Left lung (tissue), 10 donors: Measurements from ENCODE around the gene SLC43A3. TPM values are rescaled to one million over a fixed set of nuclear protein-coding genes. Genes with fewer than 3 reads are reported as not detected.
A peak's percentile ranks its signal among the peaks of the same experiment; 100 is the strongest.

Source experiments
- ATAC-seq: fragments of 200-7000 bp; cut with Tn5 transposase; one replicate; pipeline ENCODE4 v1.9.1; 2020; ENCODE audit warnings: moderate library complexity
- DNase-seq, 4 donors: peaks; one replicate each; pipeline ENCODE4 v3.0.0-alpha.2; 2013 to 2020
- H3K27ac ChIP-seq, 2 donors: fragments of 200-600 bp; sonication (generic) in 1 of 2; one replicate each; pipeline versions ENCODE4 v1.5.0 to v1.8.0; 2020 to 2021
- H3K27me3 ChIP-seq, 2 donors: fragments of 200-600 bp; sonication (generic) in 1 of 2; one replicate each; pipeline versions ENCODE4 v1.5.0 to v1.8.0; 2020 to 2021
- H3K36me3 ChIP-seq, 2 donors: fragments of 200-600 bp; sonication (generic) in 1 of 2; one replicate each; pipeline versions ENCODE4 v1.5.0 to v1.8.0; 2020 to 2021
- H3K4me1 ChIP-seq, 2 donors: fragments of 200-600 bp; one replicate each; pipeline ENCODE4 v1.8.0; 2021
- H3K4me3 ChIP-seq, 2 donors: fragments of 200-600 bp; sonication (generic) in 1 of 2; one replicate each; pipeline versions ENCODE4 v1.5.0 to v1.8.0; 2020 to 2021; ENCODE audit warnings: mild to moderate bottlenecking in 1 of 2
- H3K9me3 ChIP-seq, 2 donors: fragments of 200-600 bp; sonication (generic) in 1 of 2; one replicate each; pipeline versions ENCODE4 v1.5.0 to v1.8.0; 2020 to 2021
- CTCF ChIP-seq, 2 donors: fragments of 200-600 bp; sonication (generic) in 1 of 2; IDR thresholded peaks; one replicate each; pipeline versions ENCODE4 v1.5.0 to v1.8.0; 2021; ENCODE audit warnings: antibody characterized with exemption in 2 of 2
- intact Hi-C, 2 donors: fragments of 100-400 bp; cut with DNase I; formaldehyde crosslinking; loops; one replicate each; pipeline versions ENCODE4 v1.11.2 to v1.14.2; 2022
- polyA plus RNA-seq, 6 donors: library from polyadenylated mRNA; unstranded; fragments of 120-200 nt; gene quantifications; one replicate each; pipeline ENCODE4 v1.2.1, GENCODE V29; 2013; ENCODE audit not compliant: insufficient read length in 6 of 6
- total RNA-seq, 2 donors: library from RNA; stranded (reverse); fragmentation: NEBNext Ultra II Directional; extraction: Animal tissue kit (Norgen Biotek cat#: 25700); gene quantifications; one replicate each; pipeline ENCODE4 v1.2.1, GENCODE V29; 2021
- donor health status: DM: no; HTN: yes; CAD: no.
- donor health status: DM: no; HTN: no; CAD: no.

The SLC43A3 gene
- total and polyA plus RNA-seq, 8 donors = 35.0 to 185 (median 40.8) TPM

GRCh38 chr11:57469268-57469667 is 42.3 kb upstream of the SLC43A3 start:
- peaks cover 0 to 9% of the 10 kb centered on the region in 2 donors for H3K4me1 ChIP-seq
- intact Hi-C loops = no loop called here
- no peak for TF ChIP-seq CTCF (IDR thresholded peaks at IDR 0.05)
- no peaks in the 10 kb centered on the region for H3K36me3 ChIP-seq
- ATAC-seq (no peak), DNase-seq (no peak)
- H3K27ac ChIP-seq = no peak overlapping the region
- H3K4me3 ChIP-seq = no peak overlapping the region
- no peaks in the 10 kb centered on the region for H3K9me3 ChIP-seq
- H3K27me3 ChIP-seq = peaks cover 0 to 3% of the 10 kb centered on the region in 2 donors

GRCh38 chr11:57468276-57468675 is 41.4 kb upstream of the SLC43A3 start:
- ATAC-seq = no peak
- H3K27ac ChIP-seq = no peak overlapping the region
- no peaks in the 10 kb centered on the region for H3K27me3 ChIP-seq
- H3K4me1 ChIP-seq = no peaks in the 10 kb centered on the region
- no peak for DNase-seq
- TF ChIP-seq CTCF (IDR thresholded peaks at IDR 0.05) = no peak
- intact Hi-C loops = no loop called here
- no peaks in the 10 kb centered on the region for H3K9me3 ChIP-seq
- no peak overlapping the region for H3K4me3 ChIP-seq
- no peaks in the 10 kb centered on the region for H3K36me3 ChIP-seq

DNA sequence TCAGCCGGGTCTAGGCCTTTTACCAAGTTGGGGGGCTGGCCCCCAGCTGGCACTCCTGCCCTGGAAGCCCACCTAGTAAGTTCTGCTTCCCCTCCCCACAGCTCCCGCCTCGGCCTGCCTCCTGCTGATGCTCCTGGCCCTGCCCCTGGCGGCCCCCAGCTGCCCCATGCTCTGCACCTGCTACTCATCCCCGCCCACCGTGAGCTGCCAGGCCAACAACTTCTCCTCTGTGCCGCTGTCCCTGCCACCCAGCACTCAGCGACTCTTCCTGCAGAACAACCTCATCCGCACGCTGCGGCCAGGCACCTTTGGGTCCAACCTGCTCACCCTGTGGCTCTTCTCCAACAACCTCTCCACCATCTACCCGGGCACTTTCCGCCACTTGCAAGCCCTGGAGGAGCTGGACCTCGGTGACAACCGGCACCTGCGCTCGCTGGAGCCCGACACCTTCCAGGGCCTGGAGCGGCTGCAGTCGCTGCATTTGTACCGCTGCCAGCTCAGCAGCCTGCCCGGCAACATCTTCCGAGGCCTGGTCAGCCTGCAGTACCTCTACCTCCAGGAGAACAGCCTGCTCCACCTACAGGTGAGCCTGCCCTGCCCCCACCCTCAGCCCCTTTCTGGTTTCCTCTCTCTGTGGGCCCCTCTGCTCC is 40.7 kb upstream of the SLC43A3 start:
- no peak for DNase-seq

GRCh38 chr11:57466680-57467079 is 39.8 kb upstream of the SLC43A3 start:
- intact Hi-C loops = no loop called here
- no peak overlapping the region for H3K27ac ChIP-seq
- H3K36me3 ChIP-seq = no peaks in the 10 kb centered on the region
- H3K4me3 ChIP-seq = no peak overlapping the region
- no peaks in the 10 kb centered on the region for H3K4me1 ChIP-seq
- no peak for DNase-seq
- ATAC-seq = no peak
- H3K9me3 ChIP-seq = no peaks in the 10 kb centered on the region
- peaks cover 0 to 8% of the 10 kb centered on the region in 2 donors for H3K27me3 ChIP-seq
- no peak for TF ChIP-seq CTCF (IDR thresholded peaks at IDR 0.05)

More for the DNA sequence above, 40.7 kb upstream of the SLC43A3 start:
- TF ChIP-seq CTCF (IDR thresholded peaks at IDR 0.05) = no peak
- H3K27ac ChIP-seq = no peak overlapping the region
- no peaks in the 10 kb centered on the region for H3K4me1 ChIP-seq
- H3K36me3 ChIP-seq = no peaks in the 10 kb centered on the region
- intact Hi-C loops = no loop called here
- ATAC-seq = peak; percentile 10
- H3K9me3 ChIP-seq = no peaks in the 10 kb centered on the region
- H3K4me3 ChIP-seq = no peak overlapping the region
- H3K27me3 ChIP-seq = no peaks in the 10 kb centered on the region

DNA sequence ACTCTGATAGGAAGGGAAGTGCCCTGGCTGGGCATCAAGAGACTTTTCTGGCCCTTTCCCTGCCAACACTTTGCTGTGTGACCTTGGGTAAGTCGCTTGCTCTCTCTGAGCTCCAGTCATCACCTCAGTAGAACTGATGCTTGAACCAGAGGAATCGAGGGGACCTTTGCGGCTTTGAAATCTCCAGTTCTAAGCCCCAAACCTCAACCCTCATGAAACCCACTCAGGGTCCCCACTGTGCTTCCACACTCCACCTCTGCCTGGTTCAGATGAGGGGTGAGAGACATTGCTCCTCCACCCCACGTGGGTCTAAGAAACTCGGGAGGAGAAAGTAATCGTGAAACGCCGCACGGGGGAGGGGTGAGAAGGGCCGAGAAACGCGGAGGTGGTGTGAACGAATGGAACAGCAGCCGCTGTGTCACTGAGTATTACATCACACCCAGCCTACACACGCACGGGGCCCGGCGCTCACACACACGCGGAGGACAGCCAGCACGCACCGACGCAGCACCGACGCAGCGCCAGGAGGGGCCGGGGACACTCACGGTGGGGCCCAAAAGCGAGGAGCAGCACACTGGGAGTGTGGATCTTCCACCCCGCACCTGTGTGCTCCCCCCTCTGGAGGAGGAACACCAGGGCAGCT is 37.7 kb upstream of the SLC43A3 start:
- Histone ChIP-seq H3K36me3 (no peaks in the 10 kb centered on the region), H3K4me3 (no peak overlapping the region), H3K27me3 (peaks cover 3 to 28% of the 10 kb centered on the region in 2 donors), H3K4me1 (peaks cover 4 to 15% of the 10 kb centered on the region in 2 donors), H3K27ac (no peak overlapping the region), H3K9me3 (no peaks in the 10 kb centered on the region)
- DNase-seq (no peak), ATAC-seq (no peak)
- no peak for TF ChIP-seq CTCF (IDR thresholded peaks at IDR 0.05)
- intact Hi-C loops = no loop called here
